CD4-positive, alpha-beta T cell treated with Interleukin-17A for 4 hours (primary cell): ENCODE results near the gene TSPAN2.

Source experiments
- DNase-seq: peaks from one replicate; pipeline ENCODE4 v3.0.0-alpha.2; 2020; ENCODE audit warnings: mixed read lengths

The TSPAN2 gene

GRCh38 chr1:115073298-115074087, 15.8 kb downstream of the TSPAN2 start:
- no peak for DNase-seq

GRCh38 chr1:115071012-115071664, 18.2 kb downstream of the TSPAN2 start:
- DNase-seq, result no peak

DNA sequence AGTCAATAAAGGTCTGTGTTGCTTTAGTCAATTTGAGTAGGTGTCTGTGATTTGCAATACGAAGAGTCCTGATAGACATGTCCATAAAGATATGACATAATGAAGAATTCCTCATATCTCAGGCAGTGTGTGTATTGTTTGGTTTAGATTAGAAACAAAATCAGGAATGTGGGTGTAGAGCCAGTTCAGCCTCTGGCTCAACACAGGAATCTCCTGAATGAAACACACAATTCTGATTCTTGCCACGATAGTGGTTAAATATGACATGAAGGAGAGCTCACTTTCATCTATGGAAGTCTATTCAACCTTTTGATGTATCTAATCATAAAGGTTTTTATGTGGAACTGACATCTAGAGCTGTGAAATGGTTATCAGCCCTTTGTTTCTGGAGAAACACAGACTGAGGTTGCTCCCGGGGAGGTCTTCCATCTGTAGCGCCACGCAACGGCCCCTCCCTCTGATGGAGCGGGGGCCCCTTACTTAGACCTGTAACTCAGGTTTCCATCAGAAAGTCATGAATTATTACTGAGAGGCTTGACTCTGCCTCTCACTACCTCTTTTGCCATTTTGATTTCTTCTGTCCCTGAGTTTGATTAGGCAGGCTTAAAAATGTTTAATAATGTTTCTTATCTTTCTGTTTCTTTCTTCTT, 19.5 kb downstream of the TSPAN2 start:
- DNase-seq, result no peak

- DNase-seq, result no peak
These were observed 20.3 kb downstream of the TSPAN2 start for GRCh38 chr1:115068826-115069585.

- DNase-seq, result no peak
These were observed 22.0 kb downstream of the TSPAN2 start for GRCh38 chr1:115067161-115067859.

DNA sequence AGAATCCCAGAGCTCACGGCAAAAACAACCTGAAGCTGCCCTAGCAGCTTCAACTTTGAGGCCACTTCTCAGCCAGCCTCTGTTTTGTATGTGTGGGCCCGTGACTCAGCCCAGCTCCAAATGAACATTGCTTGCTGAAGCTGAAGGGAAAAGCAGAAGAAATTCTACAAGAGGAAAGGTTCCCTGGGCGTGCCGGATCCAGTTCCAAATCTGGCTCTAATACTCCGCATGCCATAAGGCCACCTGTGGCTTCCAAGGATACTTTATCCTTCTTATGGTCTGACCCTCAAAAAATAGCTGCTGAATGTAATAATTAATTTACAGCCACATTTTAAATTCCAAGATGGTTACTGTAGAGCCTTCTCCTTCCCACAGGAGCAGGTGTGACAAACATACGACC, 24.3 kb downstream of the TSPAN2 start:
- DNase-seq, result no peak

DNA sequence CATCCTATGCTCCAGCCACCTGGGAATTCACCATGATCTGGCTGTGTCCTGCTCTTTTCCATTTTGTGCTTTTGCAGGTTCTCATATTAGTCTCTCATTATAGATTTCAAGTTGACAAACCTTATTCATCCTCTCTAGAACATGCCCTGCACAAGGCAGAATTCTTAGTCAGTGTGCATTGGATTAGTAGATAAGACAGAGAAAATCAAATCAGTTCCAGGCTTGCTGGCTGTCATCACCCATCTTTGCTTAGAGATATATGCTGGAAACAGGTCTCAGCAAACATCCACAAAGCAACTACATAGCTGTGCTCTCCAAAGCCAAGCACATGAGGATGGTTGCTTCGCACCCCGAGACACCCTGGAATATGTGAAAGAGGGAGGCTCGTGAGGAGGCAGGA, 24.8 kb downstream of the TSPAN2 start:
- no peak for DNase-seq

DNA sequence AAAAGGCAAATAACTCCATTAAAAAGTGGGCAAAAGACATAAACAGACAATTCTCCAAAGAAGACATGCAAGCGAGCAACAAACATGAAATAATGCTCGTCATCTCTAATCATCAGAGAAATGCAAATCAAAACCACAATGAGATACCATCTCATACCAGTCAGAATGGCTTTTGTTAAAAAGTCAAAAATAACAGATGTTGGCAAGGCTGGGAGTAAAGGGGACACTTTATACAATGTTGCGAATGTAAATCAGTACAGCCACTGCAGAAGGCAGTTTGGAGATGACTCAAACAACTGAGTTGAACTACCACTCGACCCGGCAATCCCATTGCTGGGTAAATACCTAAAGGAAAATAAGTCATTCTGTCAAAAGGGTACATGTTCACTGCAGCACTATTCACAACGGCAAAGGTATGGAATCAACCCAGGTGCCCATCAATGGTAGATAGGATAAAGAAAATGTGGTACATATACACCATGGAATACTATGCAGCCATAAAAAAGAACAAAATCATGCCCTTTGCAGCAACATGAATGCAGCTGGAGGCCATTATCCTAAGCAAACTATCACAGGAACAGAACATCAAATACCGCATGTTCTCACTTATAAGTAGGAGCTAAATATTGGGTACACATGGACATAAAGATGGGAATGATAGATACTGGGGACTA, 25.9 kb downstream of the TSPAN2 start:
- DNase-seq, result peak; percentile 63

DNA sequence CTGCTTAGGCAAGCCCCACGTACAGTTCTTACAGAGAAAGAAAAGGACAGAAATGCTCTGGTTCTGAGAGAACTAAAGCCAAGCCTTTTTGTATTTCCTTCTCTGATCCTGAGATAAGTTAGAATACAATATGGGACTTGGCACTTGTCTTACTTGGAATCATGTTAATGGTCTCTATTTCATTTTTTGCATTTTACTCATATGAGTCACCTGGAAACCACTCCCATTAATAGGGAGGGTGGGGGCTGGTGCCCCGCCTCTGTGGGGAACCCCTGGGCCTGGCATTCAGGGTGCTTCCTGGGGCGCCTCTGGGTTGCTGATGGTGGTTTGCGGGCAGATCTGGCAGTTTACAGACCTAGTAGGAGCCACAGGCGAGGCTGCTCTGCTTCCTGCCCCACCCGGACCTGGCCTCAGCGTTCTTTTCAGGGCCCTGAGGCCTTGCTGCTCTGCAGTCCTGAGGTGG, 26.7 kb downstream of the TSPAN2 start:
- DNase-seq, result peak; percentile 95

DNA sequence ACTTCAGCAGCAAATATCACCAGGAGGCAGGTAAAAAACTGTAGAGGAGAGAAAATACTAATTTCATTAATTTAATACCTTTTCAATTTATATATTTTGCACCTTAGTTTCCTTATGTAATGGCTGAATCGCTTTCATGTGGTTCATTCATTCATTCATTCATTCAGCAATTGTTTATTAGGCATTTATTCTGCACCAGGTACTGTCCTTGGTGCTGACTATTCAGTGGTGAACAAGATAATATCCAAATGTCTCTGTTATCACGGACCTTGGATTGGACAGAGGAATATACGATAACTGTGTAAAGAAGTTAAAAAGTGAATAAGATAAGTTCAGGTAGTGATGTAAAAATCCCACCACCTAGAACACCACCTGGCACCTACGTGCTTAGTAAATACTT, 28.8 kb downstream of the TSPAN2 start:
- DNase-seq, result no peak

DNA sequence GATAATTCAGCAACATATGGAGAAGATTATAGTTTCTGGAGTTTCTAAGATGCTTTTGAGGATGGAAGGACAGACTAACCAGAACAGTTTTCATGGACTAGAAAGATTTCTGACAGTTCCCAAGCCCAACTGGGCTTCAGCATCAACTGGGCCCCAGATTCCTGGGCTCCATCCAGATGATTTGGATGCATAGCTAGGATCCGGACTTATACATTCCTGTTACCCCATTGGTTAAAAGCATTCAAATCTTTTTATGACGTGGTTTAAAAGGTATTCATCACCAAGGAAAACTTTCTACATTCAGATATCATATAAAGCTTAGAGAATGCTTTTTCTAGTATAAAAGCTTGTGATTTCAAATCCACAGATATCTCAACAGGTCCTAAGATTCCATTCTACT, 30.0 kb downstream of the TSPAN2 start:
- DNase-seq, result no peak

DNA sequence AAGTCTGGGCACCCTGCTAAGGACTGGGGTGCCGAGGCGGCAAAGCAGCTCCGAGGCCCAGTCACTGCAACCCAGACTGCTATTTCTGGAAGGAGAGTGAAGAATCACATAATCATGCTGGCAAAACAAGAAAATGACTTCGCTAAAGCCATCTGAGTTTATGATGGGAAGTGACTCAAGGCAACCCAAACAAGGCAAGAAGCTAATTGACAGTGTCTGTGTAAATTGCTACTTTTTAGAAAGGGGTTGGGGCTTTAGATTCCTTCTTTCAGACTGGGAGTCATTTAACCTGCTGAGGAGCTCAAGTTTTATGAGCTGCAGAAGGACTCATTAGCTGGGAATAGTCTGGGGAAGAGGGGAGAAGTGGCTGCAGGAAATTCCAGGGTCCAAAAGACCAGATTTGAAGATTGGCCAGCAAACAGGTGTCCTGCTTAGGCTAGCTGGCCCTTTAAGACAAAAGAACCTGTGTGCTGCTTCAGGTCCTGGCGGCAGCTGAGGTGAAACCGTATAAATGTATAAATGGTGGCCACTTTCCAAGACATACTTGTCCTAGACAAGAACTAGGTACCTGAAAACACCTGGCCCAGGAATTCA, 31.5 kb downstream of the TSPAN2 start:
- no peak for DNase-seq

DNA sequence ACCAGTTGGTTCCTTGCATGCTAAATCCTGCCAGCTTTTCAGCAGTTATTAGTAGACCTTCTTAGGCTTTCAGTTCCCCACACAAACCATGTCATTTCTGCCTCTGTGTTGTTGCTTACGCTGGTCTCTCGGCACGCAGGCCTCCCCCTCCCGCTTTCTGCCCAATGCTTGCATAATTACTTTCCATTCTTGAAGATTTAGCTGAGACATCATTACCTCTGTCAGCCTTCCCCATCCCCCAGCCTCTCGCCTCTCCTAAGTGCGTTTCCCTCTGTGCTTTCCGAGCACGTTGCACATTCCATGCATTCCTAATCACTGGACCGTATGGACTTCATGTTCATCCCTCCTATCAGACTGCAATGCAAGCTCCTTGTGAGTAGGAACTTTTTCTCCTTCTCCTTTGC, 32.9 kb downstream of the TSPAN2 start:
- no peak for DNase-seq

DNA sequence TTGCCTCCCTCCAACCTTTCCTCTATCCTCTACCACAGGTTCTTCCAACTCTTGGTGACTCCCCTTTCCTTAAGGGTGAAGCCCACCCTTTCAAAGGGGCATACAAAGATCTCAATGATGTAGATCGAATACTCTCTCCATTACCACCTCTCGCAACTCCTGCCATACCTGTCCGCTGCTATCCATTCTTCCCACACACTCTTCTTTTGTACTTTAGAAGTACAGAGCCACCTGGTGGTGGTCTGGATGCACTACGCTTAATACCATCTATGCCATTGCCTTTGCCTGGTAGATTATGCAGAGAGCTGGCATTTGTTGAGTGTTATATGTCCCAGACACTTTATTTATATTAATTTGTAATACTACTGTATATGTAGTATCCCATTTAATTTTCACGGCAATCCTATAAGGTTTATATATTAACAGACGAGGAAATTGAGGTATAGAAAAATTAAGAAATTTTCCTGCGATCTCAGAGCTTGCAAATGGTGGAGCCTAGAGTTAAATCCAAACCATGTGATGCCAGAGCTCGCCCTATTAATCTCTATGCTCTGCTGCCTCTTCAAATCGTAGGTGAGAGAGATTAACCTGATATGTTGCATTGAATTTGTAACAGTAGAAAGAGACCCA, 36.7 kb downstream of the TSPAN2 start:
- peak; percentile 71 for DNase-seq

GRCh38 chr1:115051850-115052249, 37.5 kb downstream of the TSPAN2 start:
- DNase-seq, result no peak

- DNase-seq, result no peak
These were observed 42.6 kb downstream of the TSPAN2 start for GRCh38 chr1:115046751-115047150.

- no peak for DNase-seq
These were observed 47.6 kb downstream of the TSPAN2 start for GRCh38 chr1:115041654-115042053.

GRCh38 chr1:115040501-115040900, 48.8 kb downstream of the TSPAN2 start:
- DNase-seq, result no peak

GRCh38 chr1:115036814-115037507, 52.3 kb downstream of the TSPAN2 start:
- DNase-seq, result no peak

DNA sequence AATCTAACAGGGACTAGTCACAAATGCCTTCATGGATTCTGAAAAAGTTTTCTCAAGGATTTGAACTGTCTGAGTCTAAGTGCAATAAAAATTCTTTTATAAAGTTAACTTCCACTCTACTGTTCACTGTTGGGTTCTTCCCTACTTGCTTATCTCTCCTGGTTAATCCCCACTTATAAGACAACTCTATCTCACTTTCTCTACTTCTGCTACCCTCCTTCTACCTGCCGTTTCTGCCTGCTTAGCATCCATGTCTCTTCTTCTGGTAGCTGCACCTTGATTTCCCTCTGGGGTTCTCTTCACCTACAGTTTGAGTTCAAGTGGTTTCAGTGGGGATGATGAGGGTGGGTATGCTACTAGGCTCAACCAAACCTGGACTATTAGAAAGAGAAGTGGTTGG, 53.7 kb downstream of the TSPAN2 start:
- no peak for DNase-seq
